ENCODE data around the gene DYDC1.
"Not testable (repeated sequence)": the region's sequence is repeated elsewhere in the genome, so short reads cannot be mapped to it uniquely, and the experiment has no call there.

The DYDC1 gene

DNA sequence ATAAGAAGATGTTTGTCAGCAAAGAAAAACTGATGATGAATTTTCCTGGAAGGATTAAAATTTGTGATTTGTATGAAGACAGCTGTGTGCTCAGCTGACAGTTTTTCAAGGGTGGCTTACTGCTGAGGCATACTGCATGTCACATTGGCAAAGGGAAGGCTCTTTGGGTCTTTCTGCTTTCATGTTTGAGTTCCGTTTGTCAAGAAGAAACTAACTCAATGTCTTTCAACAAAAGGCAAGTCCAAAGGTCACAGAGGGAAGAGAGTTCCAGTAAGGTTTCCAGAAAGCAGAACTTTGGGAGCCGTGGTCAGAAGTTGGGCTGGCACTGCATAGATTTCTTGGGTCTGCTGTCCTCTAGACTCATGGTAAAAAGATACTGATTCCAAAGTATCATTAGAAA, 16.9 kb upstream of the DYDC1 start:
- FAIRE-seq, result no peak
- TF ChIP-seq TAF1 (IDR thresholded peaks at IDR 0.05; ENCODE audit: borderline replicate concordance, low read depth, low read length) (no peak), POLR2A (IDR thresholded peaks at IDR 0.05; ENCODE audit: low read depth, low read length) (no peak), POLR2AphosphoS5 (IDR thresholded peaks at IDR 0.05; ENCODE audit: low read depth, low read length) (no peak)
- DNase-seq (ENCODE audit: insufficient read length), result no peak

DNA sequence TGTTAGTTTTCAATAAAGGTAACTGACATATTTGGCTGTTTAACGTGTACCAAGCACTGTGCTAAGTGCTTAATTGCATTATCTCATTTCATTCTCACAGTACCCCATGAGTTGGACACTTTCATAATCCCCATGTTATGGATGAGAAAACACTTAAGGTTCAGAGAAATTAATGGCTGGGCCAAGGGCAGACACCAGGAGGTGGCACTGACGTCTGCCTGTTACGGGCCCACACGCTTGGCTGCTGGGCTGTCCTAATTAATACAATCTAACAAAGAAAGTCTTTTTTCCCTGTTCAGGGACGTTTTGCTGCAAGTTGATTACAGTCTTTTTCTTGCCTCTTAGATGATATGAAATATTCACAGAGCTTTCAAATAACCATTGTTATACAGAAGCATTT, 16.1 kb upstream of the DYDC1 start:
- DNase-seq (ENCODE audit: insufficient read length) (no peak), FAIRE-seq (no peak)
- TF ChIP-seq TAF1 (IDR thresholded peaks at IDR 0.05; ENCODE audit: borderline replicate concordance, low read depth, low read length) (no peak), POLR2A (IDR thresholded peaks at IDR 0.05; ENCODE audit: low read depth, low read length) (no peak)

DNA sequence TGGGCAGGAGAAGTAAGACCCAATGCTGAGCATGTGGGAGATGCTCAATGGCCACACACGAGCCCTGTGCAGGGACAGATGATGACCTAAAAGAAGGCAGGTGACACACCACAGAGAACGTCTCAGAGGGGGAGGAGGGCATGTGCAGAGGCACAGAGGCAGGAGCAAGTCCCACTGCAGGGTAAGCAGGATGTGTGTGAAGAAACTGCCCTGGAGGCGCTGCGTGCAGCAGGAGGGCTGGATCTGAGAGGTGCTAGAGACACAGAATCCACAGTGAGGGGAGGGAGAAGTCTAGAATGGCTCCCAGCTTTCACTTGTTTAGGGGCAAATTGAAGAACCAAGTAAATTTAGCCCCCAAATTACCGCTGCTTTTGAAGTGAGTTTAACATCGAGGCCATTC, 14.9 kb upstream of the DYDC1 start:
- FAIRE-seq, result no peak
- no peak for DNase-seq (ENCODE audit: insufficient read length)
- no peak for TF ChIP-seq POLR2A (IDR thresholded peaks at IDR 0.05; ENCODE audit: low read depth, low read length)
- no peak for TF ChIP-seq POLR2AphosphoS5 (IDR thresholded peaks at IDR 0.05; ENCODE audit: low read depth, low read length)
- TF ChIP-seq TAF1 (IDR thresholded peaks at IDR 0.05; ENCODE audit: borderline replicate concordance, low read depth, low read length), result no peak

DNA sequence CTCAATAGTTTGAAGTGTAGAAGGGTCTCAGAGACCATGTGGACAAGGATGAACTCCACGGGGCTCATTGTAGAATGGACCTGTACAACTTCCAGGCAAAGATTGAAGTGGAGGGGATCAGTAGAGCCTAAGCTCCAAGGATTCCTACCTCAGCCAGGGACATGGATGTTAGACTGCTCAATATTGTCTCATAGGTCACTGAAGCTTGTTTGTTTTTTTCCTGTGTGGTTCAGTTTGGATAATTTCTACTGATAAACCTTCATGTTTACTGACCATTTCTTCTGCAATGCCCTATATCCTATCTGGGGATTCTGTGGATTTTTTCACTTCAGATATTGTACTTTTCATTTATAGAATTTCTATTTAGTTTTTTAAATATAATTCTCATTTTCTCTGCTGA, 9.0 kb upstream of the DYDC1 start:
- DNase-seq (ENCODE audit: insufficient read length) (no peak), FAIRE-seq (no peak)
- no peak for TF ChIP-seq TAF1 (IDR thresholded peaks at IDR 0.05; ENCODE audit: borderline replicate concordance, low read depth, low read length)
- no peak for TF ChIP-seq POLR2A (IDR thresholded peaks at IDR 0.05; ENCODE audit: low read depth, low read length)
- TF ChIP-seq POLR2AphosphoS5 (IDR thresholded peaks at IDR 0.05; ENCODE audit: low read depth, low read length), result no peak

DNA sequence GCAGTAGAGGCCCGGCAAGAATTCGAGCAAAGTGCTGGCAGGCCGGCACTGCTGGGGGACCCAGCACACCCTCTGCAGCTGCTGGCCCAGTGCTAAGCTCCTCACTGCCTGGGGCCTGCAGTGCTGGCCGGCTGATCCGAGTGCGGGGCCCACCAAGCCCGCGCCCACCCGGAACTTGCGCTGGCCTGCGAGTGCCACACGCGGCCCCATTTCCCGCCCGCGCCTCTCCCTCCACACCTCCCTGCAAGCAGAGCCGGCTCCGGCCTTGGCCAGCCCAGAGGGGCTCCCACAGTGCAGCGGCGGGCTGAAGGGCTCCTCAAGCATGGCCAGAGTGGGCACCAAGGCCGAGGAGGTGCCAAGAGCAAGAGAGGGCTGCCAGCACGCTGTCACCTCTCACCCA, 3.1 kb upstream of the DYDC1 start:
- no peak for FAIRE-seq
- no peak for DNase-seq (ENCODE audit: insufficient read length)
- TF ChIP-seq POLR2AphosphoS5 (IDR thresholded peaks at IDR 0.05; ENCODE audit: low read depth, low read length) (no peak), TAF1 (IDR thresholded peaks at IDR 0.05; ENCODE audit: borderline replicate concordance, low read depth, low read length) (no peak), POLR2A (IDR thresholded peaks at IDR 0.05; ENCODE audit: low read depth, low read length) (no peak)

DNA sequence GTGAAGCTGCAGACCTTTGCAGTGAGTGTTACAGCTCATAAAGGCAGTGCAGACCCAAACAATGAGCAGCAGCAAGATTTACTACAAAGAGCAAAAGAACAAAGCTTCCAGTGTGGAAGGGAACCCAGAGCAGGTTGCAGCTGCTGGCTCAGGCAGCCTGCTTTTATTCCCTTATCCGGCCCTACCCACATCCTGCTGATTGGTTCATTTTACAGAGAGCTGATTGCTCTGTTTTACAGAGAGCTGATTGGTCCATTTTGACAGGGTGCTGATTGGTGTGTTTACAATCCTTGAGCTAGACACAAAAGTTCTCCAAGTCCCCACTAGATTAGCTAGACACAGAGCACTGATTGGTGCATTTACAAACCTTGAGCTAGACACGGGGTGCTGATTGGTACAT, 2.4 kb upstream of the DYDC1 start:
- DNase-seq (ENCODE audit: insufficient read length); FAIRE-seq: not testable (repeated sequence)

DNA sequence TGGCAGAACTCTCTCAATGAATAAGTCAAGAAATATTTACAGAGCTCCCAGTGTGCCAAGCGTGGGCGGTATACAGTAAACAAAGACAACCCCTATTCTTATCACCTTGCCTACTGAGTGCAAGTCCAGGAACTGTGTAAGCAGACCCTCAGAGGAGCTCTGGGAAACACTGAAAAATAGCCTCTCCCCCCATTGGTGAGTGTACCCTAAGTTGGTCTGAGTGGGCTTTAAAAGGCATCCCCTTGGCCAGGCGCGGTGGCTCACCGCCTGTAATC, 1.2 kb upstream of the DYDC1 start:
- DNase-seq (ENCODE audit: insufficient read length) (no peak), FAIRE-seq (no peak)
- TF ChIP-seq POLR2AphosphoS5 (IDR thresholded peaks at IDR 0.05; ENCODE audit: low read depth, low read length) (no peak), POLR2A (IDR thresholded peaks at IDR 0.05; ENCODE audit: low read depth, low read length) (no peak), TAF1 (IDR thresholded peaks at IDR 0.05; ENCODE audit: borderline replicate concordance, low read depth, low read length) (no peak)

DNA sequence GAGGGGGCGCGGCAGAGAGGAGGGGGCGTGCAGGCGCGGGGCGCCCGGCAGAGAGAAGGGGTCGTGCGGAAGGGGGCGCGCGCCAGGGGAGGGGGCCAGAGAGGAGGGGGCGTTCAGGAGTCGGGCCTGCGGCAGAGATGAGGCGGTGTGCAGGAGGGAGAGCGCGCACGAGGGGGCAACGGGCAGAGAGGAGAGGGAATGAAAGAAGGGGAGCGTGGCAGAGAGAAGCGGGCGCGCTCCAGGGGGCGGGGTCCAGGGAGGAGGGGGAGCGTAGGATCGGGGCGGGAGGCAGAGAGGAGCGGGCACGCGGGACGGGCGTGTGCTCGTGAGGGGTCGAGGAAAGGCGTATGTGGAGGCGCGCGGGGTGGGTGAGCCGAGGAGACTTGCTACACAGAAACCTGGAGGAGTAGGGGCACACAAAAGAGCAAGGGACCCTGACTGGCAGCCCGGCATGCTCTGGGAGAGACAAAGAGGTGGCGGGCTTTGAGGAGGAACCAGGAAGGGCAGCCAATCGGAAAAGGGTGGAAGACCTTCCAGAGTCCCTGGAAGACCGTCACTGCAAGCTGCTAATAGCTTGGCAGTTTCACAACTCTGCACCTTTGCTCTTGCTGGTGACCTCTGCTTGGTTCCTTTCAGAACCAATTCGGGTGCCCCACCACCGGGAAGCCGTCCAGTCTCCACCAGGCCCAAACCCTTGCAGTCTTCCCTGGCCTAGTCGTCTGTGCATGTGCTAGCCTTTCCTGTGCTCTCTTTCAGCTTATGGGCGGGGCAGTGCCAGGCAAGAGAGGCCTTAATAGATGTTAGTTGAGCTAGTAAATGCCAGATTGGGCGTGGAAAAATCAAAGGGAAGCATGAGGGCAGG, 665 bp upstream of the DYDC1 start:
- DNase-seq (ENCODE audit: insufficient read length), result no peak
- TF ChIP-seq POLR2A (IDR thresholded peaks at IDR 0.05; ENCODE audit: low read depth, low read length), result no peak
- TF ChIP-seq POLR2AphosphoS5 (IDR thresholded peaks at IDR 0.05; ENCODE audit: low read depth, low read length), result no peak
- no peak for TF ChIP-seq TAF1 (IDR thresholded peaks at IDR 0.05; ENCODE audit: borderline replicate concordance, low read depth, low read length)
- no peak for FAIRE-seq

DNA sequence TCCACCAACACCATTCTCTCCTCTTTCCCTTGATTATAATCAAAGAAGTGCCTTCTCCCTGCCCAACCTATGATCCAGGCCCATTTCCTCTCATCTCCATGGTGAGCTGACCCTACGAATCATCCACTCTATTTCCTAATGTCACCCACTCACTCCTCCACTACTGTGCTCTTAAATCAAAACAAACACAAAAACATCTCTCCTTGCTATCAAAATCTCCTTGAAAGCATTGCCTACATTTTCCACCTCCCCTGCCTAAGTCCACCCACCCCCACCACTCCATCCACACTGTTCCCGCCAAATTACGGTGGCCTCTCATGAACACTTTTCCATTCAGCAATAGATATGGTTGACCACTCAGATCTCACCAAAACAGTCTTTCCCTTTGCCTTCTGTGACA, 5.3 kb downstream of the DYDC1 start:
- FAIRE-seq, result no peak
- no peak for TF ChIP-seq TAF1 (IDR thresholded peaks at IDR 0.05; ENCODE audit: borderline replicate concordance, low read depth, low read length)
- TF ChIP-seq POLR2AphosphoS5 (IDR thresholded peaks at IDR 0.05; ENCODE audit: low read depth, low read length), result no peak
- TF ChIP-seq POLR2A (IDR thresholded peaks at IDR 0.05; ENCODE audit: low read depth, low read length), result no peak
- no peak for DNase-seq (ENCODE audit: insufficient read length)

DNA sequence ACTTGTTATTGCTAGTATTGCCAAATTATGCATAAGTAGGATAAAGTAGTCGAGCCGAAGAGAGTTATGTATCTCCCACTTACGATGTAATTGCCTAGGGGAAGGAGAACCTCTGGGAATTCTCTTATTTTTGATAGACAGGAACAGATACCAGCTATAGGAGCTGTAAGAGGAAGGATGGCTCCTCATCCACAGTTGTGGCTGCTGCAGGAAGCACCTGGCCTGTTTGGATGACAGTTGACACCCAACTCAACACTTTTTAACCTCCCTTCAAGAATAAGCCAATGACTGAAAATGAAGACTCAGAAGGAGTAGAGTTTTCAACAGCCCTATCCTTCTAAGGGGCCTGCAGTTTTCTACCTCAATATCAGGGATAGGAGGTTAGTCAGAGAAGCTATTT, 6.3 kb downstream of the DYDC1 start:
- FAIRE-seq, result no peak
- no peak for DNase-seq (ENCODE audit: insufficient read length)
- TF ChIP-seq TAF1 (IDR thresholded peaks at IDR 0.05; ENCODE audit: borderline replicate concordance, low read depth, low read length) (no peak), POLR2A (IDR thresholded peaks at IDR 0.05; ENCODE audit: low read depth, low read length) (no peak), POLR2AphosphoS5 (IDR thresholded peaks at IDR 0.05; ENCODE audit: low read depth, low read length) (no peak)

DNA sequence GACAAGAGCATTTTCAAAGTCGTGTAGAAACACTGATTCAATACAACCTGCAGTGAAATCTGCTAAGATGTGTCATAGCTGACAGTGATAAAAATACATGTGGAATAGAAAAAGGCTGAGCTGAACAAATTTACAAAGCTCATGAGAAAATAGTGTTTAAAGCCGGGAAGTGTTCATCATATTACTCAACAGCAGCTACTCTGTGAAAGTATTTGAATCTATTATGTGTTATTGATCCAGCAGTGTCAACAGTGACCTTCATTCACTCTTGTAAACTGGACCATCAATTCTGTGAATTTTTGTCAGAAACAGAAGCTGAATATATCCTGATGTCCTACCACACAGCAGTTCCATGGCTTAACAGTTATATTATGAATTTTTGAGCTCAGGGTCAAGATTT, 11.6 kb downstream of the DYDC1 start:
- no peak for DNase-seq (ENCODE audit: insufficient read length)
- no peak for FAIRE-seq
- no peak for TF ChIP-seq POLR2A (IDR thresholded peaks at IDR 0.05; ENCODE audit: low read depth, low read length)
- TF ChIP-seq POLR2AphosphoS5 (IDR thresholded peaks at IDR 0.05; ENCODE audit: low read depth, low read length), result no peak
- TF ChIP-seq TAF1 (IDR thresholded peaks at IDR 0.05; ENCODE audit: borderline replicate concordance, low read depth, low read length), result no peak

DNA sequence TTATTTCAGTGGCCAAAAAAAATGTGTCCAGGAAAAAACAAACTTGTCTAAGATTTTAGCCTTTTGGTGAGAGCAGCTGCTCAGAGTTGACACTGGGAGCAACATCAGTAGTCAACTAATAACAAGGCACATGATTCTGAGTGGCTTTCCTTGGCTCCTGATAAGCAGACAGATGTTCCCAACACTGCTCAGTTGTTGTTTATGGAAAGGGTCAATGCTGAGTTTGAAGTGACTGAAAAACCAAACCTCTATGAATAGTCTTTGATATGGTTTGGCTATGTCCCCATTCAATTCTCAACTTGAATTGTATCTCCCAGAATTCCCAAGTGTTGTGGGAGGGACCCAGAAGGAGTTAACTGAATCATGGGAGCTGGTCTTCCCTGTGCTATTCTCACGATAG, 12.3 kb downstream of the DYDC1 start:
- no peak for TF ChIP-seq POLR2AphosphoS5 (IDR thresholded peaks at IDR 0.05; ENCODE audit: low read depth, low read length)
- TF ChIP-seq TAF1 (IDR thresholded peaks at IDR 0.05; ENCODE audit: borderline replicate concordance, low read depth, low read length), result no peak
- TF ChIP-seq POLR2A (IDR thresholded peaks at IDR 0.05; ENCODE audit: low read depth, low read length), result no peak
- FAIRE-seq (no peak), DNase-seq (ENCODE audit: insufficient read length) (no peak)

DNA sequence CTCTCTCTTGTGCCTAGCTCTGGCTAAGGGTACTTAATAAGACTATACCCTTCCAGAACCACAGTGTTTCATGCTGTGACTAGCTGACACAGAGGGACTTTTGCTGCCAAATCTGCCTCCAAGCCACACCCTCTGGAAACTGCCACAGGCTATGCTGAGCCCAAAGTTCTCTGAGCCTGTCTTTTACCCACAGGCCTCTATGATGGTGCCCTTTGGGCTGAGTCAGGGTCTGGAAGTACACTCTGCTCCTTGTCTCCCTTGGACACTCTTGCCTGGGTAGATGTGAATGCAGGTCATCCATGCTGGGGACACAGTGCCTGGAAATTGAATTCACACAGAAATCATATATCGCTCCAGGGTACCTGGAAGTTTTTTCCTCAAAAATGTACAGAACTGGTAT, 22.6 kb downstream of the DYDC1 start:
- FAIRE-seq, result no peak
- TF ChIP-seq POLR2AphosphoS5 (IDR thresholded peaks at IDR 0.05; ENCODE audit: low read depth, low read length), result no peak
- no peak for TF ChIP-seq POLR2A (IDR thresholded peaks at IDR 0.05; ENCODE audit: low read depth, low read length)
- no peak for TF ChIP-seq TAF1 (IDR thresholded peaks at IDR 0.05; ENCODE audit: borderline replicate concordance, low read depth, low read length)

More for the DNA sequence above, 22.6 kb downstream of the DYDC1 start:
- no peak for DNase-seq (ENCODE audit: insufficient read length)
